Epithelial cell of proximal tubule (primary cell): ENCODE results near the gene NBDY. TPM values are rescaled to one million over a fixed set of nuclear protein-coding genes. Genes with fewer than 3 reads are reported as not detected.

ENCODE experiments used
- DNase-seq: peaks from one replicate; pipeline ENCODE4 v3.0.0-alpha.2; 2011; ENCODE audit warnings: low read depth
- H3K4me3 ChIP-seq: 2 replicates; pipeline ENCODE4 v1.5.1; 2011; ENCODE audit warnings: low read depth, mild to moderate bottlenecking, low read length
- total RNA-seq: library from RNA; depleted of rRNA; stranded (reverse); fragments of >200 nt; gene quantifications from 2 replicates; pipeline ENCODE4 v1.2.3, GENCODE V29; 2015
- TF ChIP-seq, protein P1 (sequence below): conservative IDR thresholded peaks from 2 replicates; pipeline ENCODE4 v1.5.1; 2012; ENCODE audit warnings: low read depth, mild to moderate bottlenecking, low read length

Gene NBDY
- total RNA-seq, 1 donor from 2014 or later, result 14.9 TPM

DNA sequence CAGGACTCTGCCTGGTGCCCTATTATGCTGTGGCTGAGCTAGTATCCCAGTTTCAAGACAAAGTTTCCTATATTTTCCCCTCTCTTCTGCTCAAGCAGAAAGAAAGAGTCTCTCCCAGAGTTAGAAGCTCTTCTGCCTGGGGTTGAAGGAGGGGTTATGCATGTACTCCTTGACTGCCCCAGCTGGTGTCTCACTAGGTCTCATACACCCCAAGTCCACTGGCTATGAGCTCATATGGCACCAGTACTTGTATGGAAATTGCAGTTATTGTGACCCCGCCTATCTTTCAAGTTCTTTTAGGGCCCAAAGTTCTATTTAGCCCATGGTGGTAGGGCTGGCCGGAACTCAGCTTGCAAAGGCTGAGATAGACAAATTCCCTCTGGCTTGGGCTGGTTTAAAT, 131.8 kb downstream of the NBDY start:
- H3K4me3 ChIP-seq, result no peak overlapping the region
- TF ChIP-seq, protein P1, sequence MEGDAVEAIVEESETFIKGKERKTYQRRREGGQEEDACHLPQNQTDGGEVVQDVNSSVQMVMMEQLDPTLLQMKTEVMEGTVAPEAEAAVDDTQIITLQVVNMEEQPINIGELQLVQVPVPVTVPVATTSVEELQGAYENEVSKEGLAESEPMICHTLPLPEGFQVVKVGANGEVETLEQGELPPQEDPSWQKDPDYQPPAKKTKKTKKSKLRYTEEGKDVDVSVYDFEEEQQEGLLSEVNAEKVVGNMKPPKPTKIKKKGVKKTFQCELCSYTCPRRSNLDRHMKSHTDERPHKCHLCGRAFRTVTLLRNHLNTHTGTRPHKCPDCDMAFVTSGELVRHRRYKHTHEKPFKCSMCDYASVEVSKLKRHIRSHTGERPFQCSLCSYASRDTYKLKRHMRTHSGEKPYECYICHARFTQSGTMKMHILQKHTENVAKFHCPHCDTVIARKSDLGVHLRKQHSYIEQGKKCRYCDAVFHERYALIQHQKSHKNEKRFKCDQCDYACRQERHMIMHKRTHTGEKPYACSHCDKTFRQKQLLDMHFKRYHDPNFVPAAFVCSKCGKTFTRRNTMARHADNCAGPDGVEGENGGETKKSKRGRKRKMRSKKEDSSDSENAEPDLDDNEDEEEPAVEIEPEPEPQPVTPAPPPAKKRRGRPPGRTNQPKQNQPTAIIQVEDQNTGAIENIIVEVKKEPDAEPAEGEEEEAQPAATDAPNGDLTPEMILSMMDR, result no peak
- DNase-seq, result no peak

Other genes starting within 250 kb of the NBDY start
- gene UBQLN2, start 165.6 kb upstream of the NBDY start, total RNA-seq, result 19.6 and 20.2 TPM in 2 replicates